ENCODE results near the gene GALNT2.

GALNT2 gene

GRCh38 chr1:230186874-230187273 is 119.8 kb downstream of the GALNT2 start:
- peak; percentile 98 for DNase-seq (ENCODE audit: low read depth)

DNA sequence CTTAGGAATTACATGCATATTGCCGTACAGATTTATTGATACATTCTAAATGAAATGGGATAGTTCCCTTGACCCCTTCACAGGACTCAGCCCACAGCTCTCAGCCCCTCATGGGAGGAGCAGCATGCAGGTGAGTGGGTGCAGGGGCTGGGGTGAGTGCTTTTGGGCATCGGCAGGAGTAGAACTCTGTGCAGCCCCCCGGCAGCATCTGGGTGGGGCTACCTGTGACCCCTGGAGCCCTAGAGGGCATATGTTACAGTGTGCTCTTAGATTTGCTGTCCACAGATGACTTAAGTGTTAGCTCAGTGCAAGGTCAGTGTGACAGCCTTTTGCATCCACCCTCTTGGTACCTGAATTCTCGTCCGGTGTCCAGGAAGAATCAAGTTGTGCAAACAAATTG is 120.3 kb downstream of the GALNT2 start:
- no peak for DNase-seq (ENCODE audit: low read depth)

DNA sequence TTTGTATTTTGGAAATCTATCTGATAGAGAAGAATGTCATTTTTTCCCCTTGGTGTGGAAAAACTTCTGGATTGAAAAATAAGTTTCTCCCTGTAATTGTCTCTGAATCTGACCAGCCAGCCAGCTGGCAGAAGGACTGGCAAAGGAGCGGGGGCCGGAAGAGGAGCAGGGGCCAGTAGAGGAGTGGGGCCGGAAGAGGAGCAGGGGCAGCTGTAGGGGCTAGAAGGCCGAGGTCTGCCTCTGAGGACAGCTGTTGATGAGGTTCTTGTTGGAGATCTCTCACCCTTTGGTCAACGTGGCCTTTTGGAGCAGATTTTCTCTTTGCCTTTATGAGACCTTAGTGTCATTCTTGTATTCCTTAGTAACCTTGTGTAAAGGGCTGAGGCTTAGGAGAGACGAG is 121.8 kb downstream of the GALNT2 start:
- no peak for DNase-seq (ENCODE audit: low read depth)

GRCh38 chr1:230189341-230189740 is 122.3 kb downstream of the GALNT2 start:
- no peak for DNase-seq (ENCODE audit: low read depth)

DNA sequence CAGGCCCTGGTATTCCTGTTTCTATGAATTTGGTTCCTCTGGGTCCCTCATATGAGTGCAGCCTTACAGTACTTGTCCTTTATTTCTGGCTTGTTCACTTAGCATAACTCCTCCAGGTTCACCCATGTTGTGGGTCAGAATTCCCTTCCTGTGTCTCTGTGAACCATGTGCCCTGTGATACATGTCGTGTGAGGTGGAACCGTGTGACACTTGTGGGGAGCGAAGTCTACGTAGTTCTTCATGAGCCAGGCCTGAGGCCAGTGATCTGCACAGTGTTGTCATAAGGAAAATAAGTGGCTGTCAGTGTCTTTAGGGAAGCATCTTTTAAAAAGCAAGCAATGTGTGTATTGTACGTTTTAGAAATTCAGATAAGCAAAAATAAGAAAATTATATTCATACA is 122.8 kb downstream of the GALNT2 start:
- no peak for DNase-seq (ENCODE audit: low read depth)

- DNase-seq (ENCODE audit: low read depth), result peak; percentile 74
These were observed 124.2 kb downstream of the GALNT2 start for GRCh38 chr1:230191079-230191804.

GRCh38 chr1:230191855-230192254 is 124.8 kb downstream of the GALNT2 start:
- no peak for DNase-seq (ENCODE audit: low read depth)

DNA sequence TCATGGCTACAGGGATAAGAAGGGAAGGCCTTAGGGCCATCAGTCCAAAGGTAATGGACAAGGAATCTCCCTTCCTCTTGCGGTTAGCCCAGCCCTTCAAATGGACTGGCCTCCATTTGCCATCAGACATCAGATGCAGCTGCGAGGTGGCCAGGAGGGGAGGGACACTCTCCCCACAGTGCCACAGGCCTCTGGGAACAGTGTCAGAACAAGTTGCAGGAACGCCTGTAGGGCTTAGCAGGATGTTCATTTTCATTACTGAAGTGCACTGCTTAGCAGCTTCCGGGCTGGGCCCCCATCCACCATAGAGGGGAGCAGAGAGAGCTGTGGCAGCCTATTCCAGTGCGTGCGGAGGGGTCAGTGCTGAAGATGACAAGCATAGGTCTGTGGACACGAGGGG is 127.5 kb downstream of the GALNT2 start:
- no peak for DNase-seq (ENCODE audit: low read depth)

DNA sequence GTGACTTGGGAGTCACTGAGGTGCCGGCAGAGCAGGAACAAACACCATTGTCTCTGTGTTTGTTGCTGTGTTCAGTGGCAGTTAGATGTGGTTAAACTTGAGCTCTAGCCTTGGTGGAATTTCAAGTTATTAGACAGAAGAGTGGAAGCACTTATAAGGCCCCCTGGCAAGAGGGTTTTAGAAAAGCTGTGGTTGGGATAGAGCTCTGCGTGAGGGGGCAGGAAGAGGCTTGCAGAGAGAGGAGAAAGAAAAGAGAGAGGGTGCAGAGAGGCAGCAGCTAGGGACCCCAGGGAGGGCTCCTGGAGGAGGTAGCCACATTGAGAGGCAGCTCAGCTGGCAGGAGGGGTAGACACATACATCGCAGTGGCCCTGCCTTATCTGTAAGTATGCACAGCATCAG is 128.2 kb downstream of the GALNT2 start:
- no peak for DNase-seq (ENCODE audit: low read depth)

DNA sequence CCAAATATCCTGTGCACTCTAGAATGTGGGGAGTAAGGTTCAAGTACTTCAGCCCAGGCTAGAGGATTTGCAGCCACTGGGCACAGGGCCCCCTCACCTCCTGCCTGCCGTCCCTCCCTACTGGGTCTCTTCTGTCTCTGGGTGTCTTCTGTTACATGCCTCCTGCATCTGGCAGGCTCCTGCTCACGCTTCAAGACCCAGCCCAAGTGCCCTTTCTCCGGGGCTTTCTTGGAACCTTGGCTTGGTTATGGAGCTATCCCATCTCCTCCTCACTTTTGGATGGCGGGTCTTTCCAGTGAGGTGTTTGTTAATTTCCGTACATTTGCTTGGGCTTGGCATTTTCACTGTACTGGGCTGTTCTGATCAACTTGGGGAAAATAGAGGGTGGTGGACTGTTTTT is 129.0 kb downstream of the GALNT2 start:
- DNase-seq (ENCODE audit: low read depth), result no peak

DNA sequence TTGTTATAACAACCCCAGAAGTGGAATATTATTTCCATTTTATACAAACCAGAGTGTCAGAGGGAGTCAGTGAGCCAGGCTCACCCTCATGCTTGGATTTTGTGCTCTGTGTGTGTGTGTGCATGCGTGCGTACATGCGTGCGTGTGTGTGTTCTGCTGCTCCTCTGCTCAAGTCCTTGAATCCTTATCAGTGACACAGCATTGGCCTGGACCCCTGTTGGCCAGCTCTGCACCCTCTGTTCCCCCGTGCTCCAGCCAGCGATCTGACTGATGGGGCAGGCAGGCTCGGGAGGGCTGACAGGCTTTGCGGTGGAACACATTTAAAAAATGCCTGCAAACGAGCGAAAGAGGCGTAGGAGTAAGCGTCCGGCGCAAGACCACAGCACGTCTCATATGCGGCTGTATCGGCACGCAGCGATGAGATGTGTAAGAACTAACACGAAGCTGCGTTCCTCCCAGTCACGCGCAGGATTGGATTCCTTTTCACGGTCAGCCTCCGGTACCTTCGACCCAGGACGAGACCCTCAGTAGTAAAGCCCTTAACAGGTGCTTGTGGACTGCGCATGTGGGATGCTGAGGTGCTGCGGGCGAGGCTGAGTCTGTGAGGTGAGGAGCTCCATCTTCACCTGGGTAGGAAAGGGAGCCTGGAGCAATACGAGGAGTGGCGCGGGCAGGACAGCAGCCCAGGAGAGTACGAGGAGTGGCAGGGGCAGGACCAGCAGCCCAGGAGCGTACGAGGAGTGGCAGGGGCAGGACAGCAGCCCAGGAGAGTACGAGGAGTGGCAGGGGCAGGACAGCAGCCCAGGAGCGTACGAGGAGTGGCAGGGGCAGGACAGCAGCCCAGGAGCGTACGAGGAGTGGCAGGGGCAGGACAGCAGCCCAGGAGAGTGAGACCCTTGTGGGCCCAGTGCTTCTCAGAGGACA is 130.9 kb downstream of the GALNT2 start:
- no peak for DNase-seq (ENCODE audit: low read depth)

DNA sequence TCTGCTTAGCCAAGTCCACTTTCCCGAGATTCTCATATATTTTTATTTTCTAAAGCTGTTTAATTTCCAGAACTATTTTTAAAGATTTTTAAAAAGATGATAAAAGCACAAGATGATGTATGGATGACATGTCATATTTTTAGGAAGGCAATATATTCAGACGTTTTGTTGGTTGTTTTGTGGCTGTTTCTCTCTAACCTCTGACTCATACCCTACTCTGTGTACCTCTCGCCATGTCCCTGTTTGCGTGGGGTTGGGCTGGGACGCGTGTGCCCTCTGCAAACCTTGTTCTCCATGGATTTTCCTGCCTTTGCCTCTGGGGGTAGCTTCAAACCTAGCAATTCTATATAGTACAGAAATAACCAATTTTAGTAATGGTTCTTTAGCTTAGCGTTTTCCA is 132.0 kb downstream of the GALNT2 start:
- no peak for DNase-seq (ENCODE audit: low read depth)

GRCh38 chr1:230199554-230199953 is 132.5 kb downstream of the GALNT2 start:
- DNase-seq (ENCODE audit: low read depth), result no peak

GRCh38 chr1:230200276-230200675 is 133.2 kb downstream of the GALNT2 start:
- no peak for DNase-seq (ENCODE audit: low read depth)

- no peak for DNase-seq (ENCODE audit: low read depth)
These were observed 134.4 kb downstream of the GALNT2 start for GRCh38 chr1:230201445-230201844.

DNA sequence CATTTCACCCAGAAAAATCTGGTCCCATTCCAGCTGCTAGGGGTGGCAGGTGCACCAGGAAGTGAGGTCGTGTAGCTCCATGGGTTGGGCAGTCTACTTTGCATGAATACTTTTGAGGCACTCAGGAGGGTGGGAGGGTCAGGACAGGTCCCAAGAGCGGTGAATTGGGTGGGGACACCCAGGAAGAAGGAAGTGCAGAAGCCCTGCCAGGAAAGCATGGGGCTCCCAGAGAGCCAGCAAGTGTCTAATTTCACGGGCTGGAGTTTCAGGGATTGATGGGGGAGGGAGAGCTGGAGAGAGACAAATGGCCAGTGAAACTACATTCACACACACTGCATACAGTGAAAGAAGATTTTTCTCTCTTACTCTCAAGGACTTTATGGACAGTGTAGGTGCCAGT is 137.8 kb downstream of the GALNT2 start:
- no peak for DNase-seq (ENCODE audit: low read depth)

- peak; percentile 65 for DNase-seq (ENCODE audit: low read depth)
These were observed 138.7 kb downstream of the GALNT2 start for GRCh38 chr1:230205719-230206198.

GRCh38 chr1:230206207-230206606 is 139.2 kb downstream of the GALNT2 start:
- no peak for DNase-seq (ENCODE audit: low read depth)

DNA sequence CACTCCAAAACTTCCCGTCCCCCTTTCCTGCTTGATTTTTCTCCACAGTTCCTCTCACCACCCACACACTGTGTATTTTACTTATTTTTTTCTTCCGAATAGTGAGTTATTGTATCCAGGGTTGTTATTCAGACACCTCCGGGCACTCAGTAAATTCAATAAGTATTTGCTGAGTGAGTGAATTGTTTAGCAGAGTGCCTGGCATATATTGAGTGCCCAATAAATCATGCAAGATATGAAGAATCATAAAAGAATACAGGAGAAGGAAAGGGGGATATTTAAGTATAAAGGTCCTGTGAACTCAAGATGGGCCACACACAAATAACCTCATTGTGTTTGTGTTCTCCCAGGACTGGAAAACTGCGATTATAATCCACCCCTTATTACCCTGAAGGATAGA is 139.9 kb downstream of the GALNT2 start:
- no peak for DNase-seq (ENCODE audit: low read depth)

DNA sequence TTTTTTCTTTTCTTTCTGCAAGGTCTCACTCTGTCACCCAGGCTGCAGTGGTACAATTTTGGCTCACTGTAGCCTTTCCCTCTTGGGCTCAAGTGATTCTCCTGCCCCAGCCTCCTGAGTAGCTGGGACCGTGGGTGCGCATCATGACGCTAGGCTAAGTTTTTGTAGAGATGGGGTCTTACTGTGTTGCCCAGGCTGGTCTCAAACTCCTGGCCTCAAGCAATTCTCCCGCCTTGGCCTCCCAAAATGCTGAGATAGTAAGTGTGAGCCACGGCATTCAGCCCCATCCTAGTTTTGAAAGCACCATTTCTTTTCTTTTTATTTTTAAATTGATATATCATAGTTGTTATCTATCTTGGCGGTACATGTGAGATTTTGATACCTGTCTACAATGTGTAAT is 140.6 kb downstream of the GALNT2 start:
- DNase-seq (ENCODE audit: low read depth), result no peak

DNA sequence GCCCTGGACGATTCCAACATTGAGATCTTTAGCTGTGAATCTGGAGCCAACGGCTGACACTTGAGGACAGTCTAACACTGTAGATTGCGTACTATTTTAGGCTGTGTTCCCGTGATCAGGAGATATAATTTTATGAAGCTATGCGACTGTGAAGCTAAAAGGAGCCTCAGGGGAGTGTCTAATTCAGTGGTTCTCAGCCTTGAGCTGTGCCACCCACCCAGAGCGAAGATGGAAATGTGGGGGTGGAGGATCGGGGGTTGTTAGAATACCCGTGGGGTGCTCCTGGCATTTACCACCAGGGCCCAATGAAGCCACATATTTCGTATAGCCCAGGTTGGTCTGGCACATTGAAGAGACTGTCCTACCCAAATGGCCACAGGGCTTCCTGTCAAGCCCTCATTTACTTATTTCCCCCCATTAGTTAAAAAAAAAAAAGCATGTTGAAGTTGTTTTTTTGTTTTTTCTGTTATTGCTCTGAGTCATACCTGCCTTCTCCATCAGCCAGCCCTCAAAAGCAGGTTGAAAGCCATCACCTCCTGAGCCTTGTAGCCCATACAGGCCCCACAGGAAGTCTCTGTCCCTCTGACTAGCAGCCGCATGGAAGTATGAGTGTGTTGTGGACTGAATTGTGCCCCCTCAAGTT is 141.7 kb downstream of the GALNT2 start:
- no peak for DNase-seq (ENCODE audit: low read depth)

DNA sequence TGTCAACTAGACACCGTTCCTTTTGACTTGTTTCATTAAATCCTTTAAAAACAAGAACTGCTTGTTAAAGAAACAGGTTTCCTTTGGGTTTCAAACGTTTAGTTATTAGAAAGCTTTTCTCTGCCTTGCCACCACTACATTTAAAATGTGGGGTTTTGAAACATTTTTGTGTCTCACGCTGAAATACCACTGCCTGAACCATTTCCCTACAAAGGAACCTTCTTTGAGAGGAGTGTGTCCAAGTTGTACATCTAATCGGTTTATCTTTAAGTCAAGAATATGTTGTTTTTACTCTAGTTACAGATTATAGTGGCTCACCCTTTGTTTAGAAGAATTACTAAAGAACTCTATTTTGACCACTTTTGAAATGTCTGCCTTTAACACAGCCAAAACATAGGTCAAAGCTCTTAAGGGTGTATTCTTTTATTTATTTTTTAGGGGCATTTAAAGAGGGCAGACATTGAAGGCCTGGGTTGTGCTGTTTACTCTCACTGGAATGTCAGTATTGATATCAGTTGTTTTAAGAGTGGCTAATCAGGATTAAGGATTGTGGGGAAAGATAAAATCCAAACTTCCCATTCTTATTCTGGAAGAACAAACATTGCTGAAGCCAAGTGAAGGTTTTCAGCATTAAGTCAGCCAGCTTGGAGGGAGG is 143.4 kb downstream of the GALNT2 start:
- DNase-seq (ENCODE audit: low read depth), result no peak

Data from CMK (cell line).